ENCODE data around the gene SFXN2. TPM values are rescaled to one million over a fixed set of nuclear protein-coding genes. Genes with fewer than 3 reads are reported as not detected.

The SFXN2 gene
- total and polyA plus RNA-seq, 7 donors, result 0.45 to 3.2 (median 1.7) TPM

DNA sequence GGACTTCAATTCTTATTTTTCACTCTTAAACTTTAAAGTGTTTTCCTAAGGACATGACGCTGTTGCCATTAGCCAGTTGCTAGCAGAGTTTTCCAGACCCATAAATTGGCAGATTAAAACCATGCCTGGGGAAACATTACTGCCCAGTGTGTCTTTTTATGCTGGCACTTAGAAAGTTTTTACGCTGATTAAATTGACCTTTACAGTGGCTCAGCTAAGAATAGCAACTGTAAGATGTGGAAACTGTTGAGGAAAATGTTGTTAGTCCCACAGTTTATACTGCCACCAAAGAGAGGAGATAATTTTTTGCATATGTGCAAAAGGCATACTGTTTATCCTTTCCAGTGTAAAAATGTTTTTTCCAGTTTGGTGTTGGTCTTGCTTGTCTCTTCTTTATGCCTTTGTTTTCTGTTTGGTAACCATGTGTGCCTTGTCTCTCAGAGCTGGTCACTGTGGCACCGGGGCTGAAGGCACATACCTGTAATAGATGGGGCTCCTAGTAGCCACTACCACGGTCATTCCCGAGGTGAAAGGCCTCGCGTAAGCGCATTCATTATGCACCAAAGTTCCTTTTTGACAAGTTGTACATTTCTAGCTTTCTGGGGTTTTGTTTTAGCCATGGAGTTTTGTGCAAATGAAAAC lies 77.4 kb downstream of the SFXN2 start:
- H3K4me3 ChIP-seq, result no peak overlapping the region
- H3K36me3 ChIP-seq (ENCODE audit: insufficient read depth in 1 of 2, low read depth in 1 of 2), result peaks cover 0 to 4% of the 10 kb centered on the region in 2 donors
- TF ChIP-seq, protein P1, sequence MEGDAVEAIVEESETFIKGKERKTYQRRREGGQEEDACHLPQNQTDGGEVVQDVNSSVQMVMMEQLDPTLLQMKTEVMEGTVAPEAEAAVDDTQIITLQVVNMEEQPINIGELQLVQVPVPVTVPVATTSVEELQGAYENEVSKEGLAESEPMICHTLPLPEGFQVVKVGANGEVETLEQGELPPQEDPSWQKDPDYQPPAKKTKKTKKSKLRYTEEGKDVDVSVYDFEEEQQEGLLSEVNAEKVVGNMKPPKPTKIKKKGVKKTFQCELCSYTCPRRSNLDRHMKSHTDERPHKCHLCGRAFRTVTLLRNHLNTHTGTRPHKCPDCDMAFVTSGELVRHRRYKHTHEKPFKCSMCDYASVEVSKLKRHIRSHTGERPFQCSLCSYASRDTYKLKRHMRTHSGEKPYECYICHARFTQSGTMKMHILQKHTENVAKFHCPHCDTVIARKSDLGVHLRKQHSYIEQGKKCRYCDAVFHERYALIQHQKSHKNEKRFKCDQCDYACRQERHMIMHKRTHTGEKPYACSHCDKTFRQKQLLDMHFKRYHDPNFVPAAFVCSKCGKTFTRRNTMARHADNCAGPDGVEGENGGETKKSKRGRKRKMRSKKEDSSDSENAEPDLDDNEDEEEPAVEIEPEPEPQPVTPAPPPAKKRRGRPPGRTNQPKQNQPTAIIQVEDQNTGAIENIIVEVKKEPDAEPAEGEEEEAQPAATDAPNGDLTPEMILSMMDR (IDR thresholded peaks at IDR 0.05), result no peak
- H3K4me1 ChIP-seq, result peaks cover 73% of the 10 kb centered on the region
- peak overlapping the region; percentile 87 for H3K27ac ChIP-seq
- ATAC-seq (no peak), DNase-seq (no peak)
- no peaks in the 10 kb centered on the region for H3K27me3 ChIP-seq (ENCODE audit: insufficient read depth in 3 of 3, low read length in 2 of 3)
- WGBS, 3 donors, result 44 to 59% (median 46%) methylated on average over 8 of the region's 8 CpGs
- no peaks in the 10 kb centered on the region for H3K9me3 ChIP-seq
- intact Hi-C loops (cut with DNase I), result no loop called here

Other genes starting within 250 kb of the SFXN2 start
- 100 to 1,000 TPM; 119 to 188 (median 148) TPM for gene ACTR1A, start 211.9 kb upstream of the SFXN2 start, total RNA-seq
- gene ACTR1A, start 211.9 kb upstream of the SFXN2 start, polyA plus RNA-seq, result 100 to 1,000 TPM in 2 of 3 donors, 10 to 100 TPM in 1; 76.2 to 181 (median 101) TPM
- gene SUFU, start 210.7 kb upstream of the SFXN2 start, total RNA-seq, result 1 to 10 TPM; 4.8 to 6.8 (median 5.5) TPM
- gene SUFU, start 210.7 kb upstream of the SFXN2 start, polyA plus RNA-seq, result 1 to 10 TPM; 2.1 to 6.3 (median 2.2) TPM
- 100 to 1,000 TPM in 3 of 4 donors, 10 to 100 TPM in 1; 97.2 to 166 (median 111) TPM for gene TRIM8, start 70.2 kb upstream of the SFXN2 start, total RNA-seq
- gene TRIM8, start 70.2 kb upstream of the SFXN2 start, polyA plus RNA-seq, result 10 to 100 TPM; 57.6 to 72.4 (median 72.3) TPM
- gene ARL3, start 239 bp upstream of the SFXN2 start, total RNA-seq, result 1 to 10 TPM; 2.8 to 5.3 (median 3.3) TPM
- gene ARL3, start 239 bp upstream of the SFXN2 start, polyA plus RNA-seq, result 1 to 10 TPM; 3.4 to 6.5 (median 4.9) TPM
- 10 to 100 TPM; 47.2 to 77.2 (median 54.5) TPM for gene WBP1L, start 29.3 kb downstream of the SFXN2 start, total RNA-seq
- gene WBP1L, start 29.3 kb downstream of the SFXN2 start, polyA plus RNA-seq, result 10 to 100 TPM; 26.4 to 56.4 (median 54.1) TPM
- 10 to 100 TPM in 1 of 4 donors, under 1 TPM in 2, not detected in 1; 0.17 to 21.1 (median 0.82) TPM for gene CYP17A1, start 122.8 kb downstream of the SFXN2 start, total RNA-seq
- under 1 TPM; 0.03 to 0.24 (median 0.18) TPM for gene CYP17A1, start 122.8 kb downstream of the SFXN2 start, polyA plus RNA-seq
- 10 to 100 TPM; 13.3 to 23.9 (median 19.0) TPM for gene BORCS7, start 139.6 kb downstream of the SFXN2 start, total RNA-seq
- gene BORCS7, start 139.6 kb downstream of the SFXN2 start, polyA plus RNA-seq, result 10 to 100 TPM; 15.3 to 31.9 (median 31.0) TPM
- 1 to 10 TPM; 1.8 to 3.0 (median 2.0) TPM for gene AS3MT, start 154.8 kb downstream of the SFXN2 start, total RNA-seq
- gene AS3MT, start 154.8 kb downstream of the SFXN2 start, polyA plus RNA-seq, result 1 to 10 TPM in 2 of 3 donors, under 1 TPM in 1; 0.96 to 4.9 (median 4.1) TPM
- 1 to 10 TPM in 3 of 4 donors, under 1 TPM in 1; 0.49 to 2.6 (median 1.6) TPM for gene CNNM2, start 203.7 kb downstream of the SFXN2 start, total RNA-seq
- gene CNNM2, start 203.7 kb downstream of the SFXN2 start, polyA plus RNA-seq, result 1 to 10 TPM in 1 of 3 donors, under 1 TPM in 2; 0.53 to 1.3 (median 0.91) TPM

Data from psoas muscle (tissue), 8 donors.